ENCODE results near the gene CLEC3A.
"Not testable (repeated sequence)": the region's sequence is repeated elsewhere in the genome, so short reads cannot be mapped to it uniquely, and the experiment has no call there.

CLEC3A gene, protein sequence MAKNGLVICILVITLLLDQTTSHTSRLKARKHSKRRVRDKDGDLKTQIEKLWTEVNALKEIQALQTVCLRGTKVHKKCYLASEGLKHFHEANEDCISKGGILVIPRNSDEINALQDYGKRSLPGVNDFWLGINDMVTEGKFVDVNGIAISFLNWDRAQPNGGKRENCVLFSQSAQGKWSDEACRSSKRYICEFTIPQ

DNA sequence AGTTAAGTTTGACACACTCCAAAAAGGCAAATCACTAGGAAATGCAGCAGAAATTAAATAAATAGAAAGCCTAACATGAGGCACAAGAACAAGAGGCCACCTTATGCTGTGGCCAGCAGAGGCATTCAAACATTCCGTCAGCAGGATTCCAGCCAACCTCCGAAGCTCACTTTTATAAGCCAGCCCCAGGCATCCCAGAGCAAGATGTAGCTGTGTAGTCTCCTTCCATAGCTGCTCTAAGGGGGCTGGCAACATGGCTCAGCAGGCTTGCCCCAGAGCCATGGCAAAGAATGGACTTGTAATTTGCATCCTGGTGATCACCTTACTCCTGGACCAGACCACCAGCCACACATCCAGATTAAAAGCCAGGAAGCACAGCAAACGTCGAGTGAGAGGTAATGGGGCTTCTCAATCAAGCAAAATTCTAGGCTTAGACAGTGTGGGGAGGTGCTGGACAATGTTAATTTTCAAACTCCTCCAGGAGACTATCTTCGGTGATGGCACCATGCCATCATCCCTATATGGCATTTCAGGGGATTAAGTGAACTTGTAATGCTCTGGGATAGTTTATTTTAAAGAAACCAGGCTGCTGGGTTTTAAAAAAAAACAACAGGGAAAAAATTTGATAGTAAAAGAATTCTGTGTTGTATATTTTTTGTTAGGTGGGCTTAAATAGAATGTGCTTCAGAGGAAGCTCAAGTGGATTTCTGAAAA is at the start of gene CLEC3A:
CLEC3A (plus strand) TSS at position 202 of the 714 bp plus-strand sequence; CDS start at position 281, 79 bp downstream.
- H3K4me1 ChIP-seq (ENCODE audit: control insufficient read depth in 1 of 2, insufficient read depth in 2 of 2, low read length in 2 of 2) = no peaks in the 10 kb centered on the region
- H3K36me3 ChIP-seq (ENCODE audit: control insufficient read depth in 1 of 2, insufficient read depth in 2 of 2, low read length in 2 of 2) = no peaks in the 10 kb centered on the region
- H3K27ac ChIP-seq (ENCODE audit: low read length) = no peak within 1 kb of the TSS
- no peaks in the 10 kb centered on the region for H3K27me3 ChIP-seq (ENCODE audit: low read depth, low read length)
- no peak within 1 kb of the TSS for H3K4me3 ChIP-seq (ENCODE audit: low read depth in 1 of 2, low read length in 2 of 2)
- no peaks in the 10 kb centered on the region for H3K9me3 ChIP-seq (ENCODE audit: control insufficient read depth in 1 of 2, low read length in 2 of 2)

DNA sequence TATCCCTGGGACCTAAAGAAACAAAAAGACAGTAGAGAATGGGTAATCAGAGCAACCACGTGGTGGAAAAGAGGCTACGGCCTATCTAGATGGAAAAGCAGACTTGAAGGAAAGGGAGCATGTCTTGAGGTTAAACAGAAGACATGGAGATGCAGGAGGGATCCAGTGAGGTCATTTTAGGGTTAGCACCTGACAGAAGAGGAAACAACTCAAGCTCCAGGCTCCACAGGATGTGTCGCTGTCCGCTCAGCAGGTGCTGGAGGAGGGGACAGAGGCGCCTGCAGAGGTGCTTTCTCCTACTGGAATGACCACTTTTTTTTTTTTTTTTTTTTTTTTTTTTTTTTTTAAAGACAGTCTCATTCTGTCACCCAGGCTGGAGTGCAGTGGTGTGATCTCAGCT is 47.5 kb upstream of the CLEC3A start:
- H3K4me3 ChIP-seq (ENCODE audit: low read depth in 1 of 2, low read length in 2 of 2) = no peak overlapping the region
- H3K27ac ChIP-seq (ENCODE audit: low read length) = no peak overlapping the region
- H3K36me3 ChIP-seq (ENCODE audit: control insufficient read depth in 1 of 2, insufficient read depth in 2 of 2, low read length in 2 of 2) = no peaks in the 10 kb centered on the region
- H3K9me3 ChIP-seq (ENCODE audit: control insufficient read depth in 1 of 2, low read length in 2 of 2) = no peaks in the 10 kb centered on the region
- no peaks in the 10 kb centered on the region for H3K4me1 ChIP-seq (ENCODE audit: control insufficient read depth in 1 of 2, insufficient read depth in 2 of 2, low read length in 2 of 2)
- H3K27me3 ChIP-seq (ENCODE audit: low read depth, low read length) = no peaks in the 10 kb centered on the region

DNA sequence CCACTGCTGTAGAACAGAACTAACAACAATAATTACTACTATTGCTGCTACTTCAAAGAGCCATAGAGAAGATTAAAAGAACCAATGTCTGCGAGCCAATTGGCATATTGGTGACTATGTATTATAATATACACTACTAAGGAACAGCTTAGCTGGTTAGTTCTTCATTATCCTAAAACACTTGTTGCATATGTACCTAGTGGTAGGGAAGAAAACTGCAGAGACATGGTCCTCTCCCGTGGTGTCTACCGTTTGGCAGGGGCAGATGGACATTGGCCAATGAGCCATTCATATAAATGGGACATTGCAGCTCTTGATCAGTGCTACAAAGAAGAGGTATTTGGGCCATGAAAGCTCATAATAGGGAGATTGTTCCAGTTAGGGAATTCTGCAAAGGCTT is 46.4 kb upstream of the CLEC3A start:
- Histone ChIP-seq H3K9me3 (ENCODE audit: control insufficient read depth in 1 of 2, low read length in 2 of 2) (no peaks in the 10 kb centered on the region), H3K4me1 (ENCODE audit: control insufficient read depth in 1 of 2, insufficient read depth in 2 of 2, low read length in 2 of 2) (no peaks in the 10 kb centered on the region), H3K27ac (ENCODE audit: low read length) (no peak overlapping the region), H3K36me3 (ENCODE audit: control insufficient read depth in 1 of 2, insufficient read depth in 2 of 2, low read length in 2 of 2) (no peaks in the 10 kb centered on the region), H3K4me3 (ENCODE audit: low read depth in 1 of 2, low read length in 2 of 2) (no peak overlapping the region), H3K27me3 (ENCODE audit: low read depth, low read length) (no peaks in the 10 kb centered on the region)

GRCh38 chr16:77977339-77977738 is 45.0 kb upstream of the CLEC3A start:
- H3K27ac ChIP-seq (ENCODE audit: low read length) = no peak overlapping the region
- H3K36me3 ChIP-seq (ENCODE audit: control insufficient read depth in 1 of 2, insufficient read depth in 2 of 2, low read length in 2 of 2) = no peaks in the 10 kb centered on the region
- no peaks in the 10 kb centered on the region for H3K4me1 ChIP-seq (ENCODE audit: control insufficient read depth in 1 of 2, insufficient read depth in 2 of 2, low read length in 2 of 2)
- H3K27me3 ChIP-seq (ENCODE audit: low read depth, low read length) = no peaks in the 10 kb centered on the region
- H3K9me3 ChIP-seq (ENCODE audit: control insufficient read depth in 1 of 2, low read length in 2 of 2) = no peaks in the 10 kb centered on the region
- no peak overlapping the region for H3K4me3 ChIP-seq (ENCODE audit: low read depth in 1 of 2, low read length in 2 of 2)

- no peaks in the 10 kb centered on the region for H3K9me3 ChIP-seq (ENCODE audit: control insufficient read depth in 1 of 2, low read length in 2 of 2)
Observed at GRCh38 chr16:77985111-77985510, 37.2 kb upstream of the CLEC3A start.

DNA sequence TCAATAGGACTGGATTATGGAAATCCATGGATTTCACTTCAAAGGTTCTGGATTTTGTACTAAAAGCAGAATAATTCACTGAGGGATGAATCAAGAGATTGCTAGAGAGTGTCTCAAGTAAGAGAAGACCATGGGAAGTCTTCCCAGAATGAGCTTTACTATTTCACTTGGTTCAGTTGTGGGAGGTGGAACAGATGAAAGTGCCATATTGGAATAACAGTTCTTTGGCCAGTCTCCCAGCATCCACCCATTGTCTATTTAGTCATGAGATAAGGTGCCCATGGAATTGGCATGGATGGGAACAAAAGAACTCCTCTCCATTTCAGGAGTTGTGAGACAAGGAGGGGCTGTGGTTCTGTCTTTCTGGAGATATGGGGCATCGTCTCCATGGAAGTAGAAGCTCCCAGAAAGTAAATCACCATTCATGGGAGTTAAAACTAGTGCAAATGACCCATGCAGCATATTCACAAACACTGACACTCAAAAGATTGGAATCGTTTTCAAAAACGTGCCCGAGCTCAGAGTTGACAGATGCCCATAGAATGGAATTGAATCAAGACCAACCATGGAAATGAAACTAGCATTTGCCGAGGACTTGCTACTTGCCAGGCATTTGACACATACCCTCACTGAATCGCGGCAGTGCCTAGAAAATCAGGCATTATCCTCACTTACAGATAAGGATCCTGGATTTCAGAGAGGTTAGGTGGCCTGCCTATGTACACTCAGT is 36.2 kb upstream of the CLEC3A start:
- no peaks in the 10 kb centered on the region for H3K36me3 ChIP-seq (ENCODE audit: control insufficient read depth in 1 of 2, insufficient read depth in 2 of 2, low read length in 2 of 2)
- no peaks in the 10 kb centered on the region for H3K4me1 ChIP-seq (ENCODE audit: control insufficient read depth in 1 of 2, insufficient read depth in 2 of 2, low read length in 2 of 2)
- H3K27ac ChIP-seq (ENCODE audit: low read length) = no peak overlapping the region
- H3K9me3 ChIP-seq (ENCODE audit: control insufficient read depth in 1 of 2, low read length in 2 of 2) = no peaks in the 10 kb centered on the region
- no peak overlapping the region for H3K4me3 ChIP-seq (ENCODE audit: low read depth in 1 of 2, low read length in 2 of 2)
- no peaks in the 10 kb centered on the region for H3K27me3 ChIP-seq (ENCODE audit: low read depth, low read length)

More at GRCh38 chr16:77985111-77985510, 37.2 kb upstream of the CLEC3A start:
- Histone ChIP-seq H3K27me3 (ENCODE audit: low read depth, low read length) (no peaks in the 10 kb centered on the region), H3K4me1 (ENCODE audit: control insufficient read depth in 1 of 2, insufficient read depth in 2 of 2, low read length in 2 of 2) (no peaks in the 10 kb centered on the region), H3K27ac (ENCODE audit: low read length) (no peak overlapping the region), H3K4me3 (ENCODE audit: low read depth in 1 of 2, low read length in 2 of 2) (no peak overlapping the region), H3K36me3 (ENCODE audit: control insufficient read depth in 1 of 2, insufficient read depth in 2 of 2, low read length in 2 of 2) (no peaks in the 10 kb centered on the region)

- Histone ChIP-seq H3K9me3 (ENCODE audit: control insufficient read depth in 1 of 2, low read length in 2 of 2) (no peaks in the 10 kb centered on the region), H3K27ac (ENCODE audit: low read length) (peak overlapping the region; percentile 42), H3K27me3 (ENCODE audit: low read depth, low read length) (no peaks in the 10 kb centered on the region), H3K4me1 (ENCODE audit: control insufficient read depth in 1 of 2, insufficient read depth in 2 of 2, low read length in 2 of 2) (peaks cover 0 to 2% of the 10 kb centered on the region in 2 donors), H3K4me3 (ENCODE audit: low read depth in 1 of 2, low read length in 2 of 2) (no peak overlapping the region), H3K36me3 (ENCODE audit: control insufficient read depth in 1 of 2, insufficient read depth in 2 of 2, low read length in 2 of 2) (no peaks in the 10 kb centered on the region)
Observed at GRCh38 chr16:77987810-77988209, 34.5 kb upstream of the CLEC3A start.

DNA sequence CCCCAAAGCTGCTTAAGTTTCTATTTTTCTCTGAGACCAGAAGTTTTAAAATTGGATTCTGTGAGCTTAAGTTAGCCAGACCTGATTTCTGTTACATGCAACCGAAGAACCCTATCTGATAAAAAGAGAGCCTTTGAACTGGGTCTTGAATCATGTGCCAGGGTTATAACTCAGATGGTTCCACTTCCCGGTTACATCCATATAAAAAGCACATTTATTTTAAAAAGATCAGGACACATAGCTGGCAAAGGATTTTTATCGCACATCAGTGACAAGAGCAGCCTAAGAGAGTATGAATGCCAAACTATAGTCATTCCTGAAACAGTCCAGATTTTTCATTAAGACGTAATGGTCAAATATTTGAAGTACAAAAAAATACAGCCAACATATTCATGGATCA is 32.5 kb upstream of the CLEC3A start:
- no peak overlapping the region for H3K4me3 ChIP-seq (ENCODE audit: low read depth in 1 of 2, low read length in 2 of 2)
- no peaks in the 10 kb centered on the region for H3K9me3 ChIP-seq (ENCODE audit: control insufficient read depth in 1 of 2, low read length in 2 of 2)
- no peak overlapping the region for H3K27ac ChIP-seq (ENCODE audit: low read length)
- peaks cover 0 to 6% of the 10 kb centered on the region in 2 donors for H3K4me1 ChIP-seq (ENCODE audit: control insufficient read depth in 1 of 2, insufficient read depth in 2 of 2, low read length in 2 of 2)
- H3K27me3 ChIP-seq (ENCODE audit: low read depth, low read length) = no peaks in the 10 kb centered on the region
- H3K36me3 ChIP-seq (ENCODE audit: control insufficient read depth in 1 of 2, insufficient read depth in 2 of 2, low read length in 2 of 2) = no peaks in the 10 kb centered on the region

DNA sequence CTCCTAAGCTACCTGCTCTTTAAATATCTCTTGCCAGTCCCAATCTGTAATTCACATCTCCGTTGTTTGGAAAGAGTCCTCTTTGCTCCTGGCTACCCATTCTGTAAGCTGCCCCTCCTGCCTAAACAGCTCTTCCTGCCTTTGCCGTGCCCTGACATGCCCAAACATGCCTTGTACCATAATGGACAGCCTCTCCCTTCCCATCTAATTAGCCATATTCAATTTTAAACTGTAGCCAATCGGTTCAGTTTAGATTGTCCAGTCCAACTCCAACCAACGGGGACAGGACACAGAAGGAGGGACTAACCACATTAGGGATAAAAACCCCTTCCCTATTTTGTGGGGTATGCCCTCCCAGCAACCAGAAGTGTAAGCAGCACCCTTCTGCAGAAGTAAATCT is 30.6 kb upstream of the CLEC3A start:
- Histone ChIP-seq H3K4me3 (ENCODE audit: low read depth in 1 of 2, low read length in 2 of 2) (no peak overlapping the region), H3K27ac (ENCODE audit: low read length) (no peak overlapping the region), H3K9me3 (ENCODE audit: control insufficient read depth in 1 of 2, low read length in 2 of 2) (peaks cover 5 to 9% of the 10 kb centered on the region in 2 donors), H3K27me3 (ENCODE audit: low read depth, low read length) (no peaks in the 10 kb centered on the region), H3K4me1 (ENCODE audit: control insufficient read depth in 1 of 2, insufficient read depth in 2 of 2, low read length in 2 of 2) (peaks cover 0 to 6% of the 10 kb centered on the region in 2 donors), H3K36me3 (ENCODE audit: control insufficient read depth in 1 of 2, insufficient read depth in 2 of 2, low read length in 2 of 2) (no peaks in the 10 kb centered on the region)

- H3K36me3 ChIP-seq (ENCODE audit: control insufficient read depth in 1 of 2, insufficient read depth in 2 of 2, low read length in 2 of 2); H3K9me3 ChIP-seq (ENCODE audit: control insufficient read depth in 1 of 2, low read length in 2 of 2); H3K27ac ChIP-seq (ENCODE audit: low read length); H3K4me3 ChIP-seq (ENCODE audit: low read depth in 1 of 2, low read length in 2 of 2); H3K27me3 ChIP-seq (ENCODE audit: low read depth, low read length); H3K4me1 ChIP-seq (ENCODE audit: control insufficient read depth in 1 of 2, insufficient read depth in 2 of 2, low read length in 2 of 2): not testable (repeated sequence)
Observed at GRCh38 chr16:77992381-77992780, 30.0 kb upstream of the CLEC3A start.

- H3K27ac ChIP-seq (ENCODE audit: low read length) = peak overlapping the region; percentile 86
- H3K4me1 ChIP-seq (ENCODE audit: control insufficient read depth in 1 of 2, insufficient read depth in 2 of 2, low read length in 2 of 2) = peaks cover 0 to 6% of the 10 kb centered on the region in 2 donors
Observed at GRCh38 chr16:77993111-77993985, 29.0 kb upstream of the CLEC3A start.

More at GRCh38 chr16:77993111-77993985, 29.0 kb upstream of the CLEC3A start:
- Histone ChIP-seq H3K27me3 (ENCODE audit: low read depth, low read length) (no peaks in the 10 kb centered on the region), H3K9me3 (ENCODE audit: control insufficient read depth in 1 of 2, low read length in 2 of 2) (peaks cover 5 to 9% of the 10 kb centered on the region in 2 donors), H3K4me3 (ENCODE audit: low read depth in 1 of 2, low read length in 2 of 2) (no peak overlapping the region), H3K36me3 (ENCODE audit: control insufficient read depth in 1 of 2, insufficient read depth in 2 of 2, low read length in 2 of 2) (no peaks in the 10 kb centered on the region)
